Activated CD4-positive, alpha-beta T cell treated with anti-CD3 and anti-CD28 coated beads, Interleukin-2, amount 50 U/mL, for 4 hours (primary cell): Measurements from ENCODE around the gene PLCL1.
"Not testable (repeated sequence)": the region's sequence is repeated elsewhere in the genome, so short reads cannot be mapped to it uniquely, and the experiment has no call there.

Source experiments
- DNase-seq, 2 experiments: peaks; one replicate each; pipeline ENCODE4 v3.0.0-alpha.2; 2020

The PLCL1 gene

DNA sequence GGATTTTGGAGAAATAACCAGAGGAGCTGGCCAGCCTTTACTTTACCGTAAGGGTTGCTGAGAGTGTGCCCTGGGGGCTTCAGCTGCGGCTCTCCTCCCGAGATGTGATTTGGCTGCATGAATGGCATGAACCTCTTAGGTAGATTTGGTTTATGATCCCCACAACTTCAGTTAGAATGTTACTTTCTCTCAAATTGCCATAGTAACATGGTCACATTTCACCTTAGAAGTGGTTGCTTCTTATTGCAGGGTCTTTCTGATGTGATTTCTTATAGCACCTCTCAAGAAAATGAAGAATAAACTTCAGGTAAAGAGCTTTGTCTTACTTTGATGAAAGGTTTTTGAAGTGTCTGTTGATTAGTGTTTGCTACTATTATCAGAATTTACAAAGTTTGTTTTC lies 5.6 kb downstream of the PLCL1 start:
- DNase-seq = no peak

DNA sequence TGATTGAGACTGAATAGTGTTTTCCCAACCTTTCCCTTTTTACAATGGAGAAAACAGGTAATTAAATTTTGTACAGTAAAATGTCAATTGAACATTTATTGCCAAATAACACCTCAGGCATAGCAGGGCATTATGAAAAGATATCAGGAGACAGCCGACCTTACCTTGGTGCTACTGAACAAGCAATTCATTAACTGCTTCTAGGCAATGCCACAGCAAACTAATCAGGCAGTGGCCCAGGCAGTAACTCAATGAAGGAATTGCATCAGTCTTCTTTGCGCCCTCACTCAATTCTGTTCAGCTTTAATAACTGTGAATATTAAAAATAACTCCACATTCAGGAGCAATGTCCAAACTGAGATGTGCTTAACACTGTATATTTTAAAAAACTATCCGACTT lies 6.1 kb downstream of the PLCL1 start:
- DNase-seq = no peak

DNA sequence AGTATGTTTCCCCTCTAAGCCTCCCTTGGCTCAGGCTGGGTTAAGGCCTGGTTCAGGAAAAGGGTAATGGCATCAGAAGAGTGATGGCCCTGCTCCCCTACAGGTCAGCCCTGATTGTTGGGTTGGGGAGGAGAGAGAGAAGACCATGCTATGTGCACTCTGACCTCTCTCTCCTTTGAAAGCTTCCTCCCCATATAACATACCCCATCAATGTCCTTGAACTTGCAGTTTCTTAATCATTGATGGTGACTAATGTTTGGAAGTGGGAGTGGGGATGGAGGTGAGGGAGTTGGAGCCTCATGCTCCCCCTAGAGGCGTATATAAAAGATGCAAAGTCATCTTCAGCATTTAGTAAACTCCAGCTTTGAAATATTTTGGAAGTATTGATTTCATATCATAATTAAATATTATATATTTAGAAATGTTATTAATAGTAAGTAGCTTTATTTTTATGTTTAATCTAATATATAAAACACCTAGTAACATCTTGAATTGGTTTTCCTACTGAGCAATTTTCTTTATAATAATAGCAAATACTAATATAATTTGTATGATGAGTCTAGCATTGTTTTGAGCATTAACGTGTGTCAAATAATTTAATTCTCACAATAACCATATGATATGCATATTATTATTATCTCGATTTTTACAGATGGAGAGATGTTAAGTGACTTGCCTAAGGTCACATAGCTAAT lies 8.8 kb downstream of the PLCL1 start:
- no peak for DNase-seq

DNA sequence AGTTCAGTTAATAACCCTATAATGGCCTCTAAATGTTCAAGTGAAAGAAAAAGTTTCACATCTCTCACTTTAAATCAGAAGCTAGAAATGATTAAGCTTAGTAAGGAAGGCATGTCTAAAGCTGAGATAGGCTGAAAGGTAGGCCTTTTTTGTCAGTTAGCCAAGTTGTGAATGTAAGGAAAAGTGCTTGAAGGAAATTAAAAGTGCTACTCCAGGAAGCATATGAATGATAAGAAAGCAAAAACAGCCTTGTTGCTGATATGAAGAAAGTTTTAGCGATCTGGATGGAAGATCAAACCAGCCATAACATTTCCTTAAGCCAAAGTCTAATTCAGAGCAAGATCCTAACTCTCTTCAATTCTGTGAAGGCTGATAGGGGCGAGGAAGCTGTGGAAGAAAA lies 10.1 kb downstream of the PLCL1 start:
- DNase-seq = no peak

DNA sequence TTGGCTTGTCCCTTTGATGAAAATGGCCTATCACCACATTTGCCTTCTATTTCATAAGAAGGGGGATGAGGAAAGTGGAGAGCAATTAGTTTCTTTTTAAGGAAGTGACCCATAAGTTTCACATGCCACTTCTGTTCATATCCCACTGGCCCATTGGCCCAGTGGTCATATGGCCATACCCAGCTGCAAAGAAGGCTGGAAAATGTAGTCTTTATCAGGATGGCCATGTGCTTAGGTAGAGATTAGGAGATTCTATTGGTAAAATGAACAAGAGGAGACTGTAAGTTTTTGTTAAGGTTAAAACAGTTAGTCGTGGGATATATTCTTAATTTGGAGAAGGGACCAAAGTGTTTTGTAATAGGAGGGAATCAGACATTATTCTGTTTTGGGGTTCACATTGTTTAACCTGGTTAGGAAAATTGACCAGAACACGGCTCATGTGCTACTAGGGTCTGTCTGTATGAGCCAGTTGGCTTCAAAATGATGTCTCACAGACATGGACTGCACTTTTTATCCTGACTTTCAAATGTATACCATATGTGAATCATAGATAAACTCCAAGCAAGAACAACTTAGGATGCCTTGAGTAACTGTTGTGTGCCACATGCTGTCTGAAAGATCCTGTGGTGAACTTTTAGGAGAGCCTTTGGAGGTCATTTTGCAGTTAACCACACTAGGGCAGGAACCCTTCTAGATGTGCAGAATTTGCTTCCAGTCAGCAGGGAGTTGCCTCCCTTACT lies 17.3 kb downstream of the PLCL1 start:
- DNase-seq = no peak

DNA sequence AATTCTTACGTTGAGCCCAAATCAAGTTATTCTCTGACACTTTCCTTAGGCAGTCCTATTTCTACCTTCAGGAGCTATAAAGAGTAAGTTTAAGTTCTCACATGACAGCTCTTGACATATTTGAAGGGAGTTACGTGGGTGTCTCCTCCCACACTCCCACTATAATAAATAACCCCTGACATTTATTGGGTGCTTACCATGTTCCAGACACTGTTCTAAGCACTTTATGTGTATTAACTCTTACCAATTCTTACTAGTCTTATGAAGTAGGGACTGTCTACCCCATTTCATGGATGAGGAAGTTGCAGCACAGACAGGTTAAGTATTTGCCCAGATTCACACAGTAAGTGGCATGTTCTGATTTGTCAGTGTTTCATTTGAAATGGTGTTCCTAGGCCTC lies 17.9 kb downstream of the PLCL1 start:
- DNase-seq = no peak

DNA sequence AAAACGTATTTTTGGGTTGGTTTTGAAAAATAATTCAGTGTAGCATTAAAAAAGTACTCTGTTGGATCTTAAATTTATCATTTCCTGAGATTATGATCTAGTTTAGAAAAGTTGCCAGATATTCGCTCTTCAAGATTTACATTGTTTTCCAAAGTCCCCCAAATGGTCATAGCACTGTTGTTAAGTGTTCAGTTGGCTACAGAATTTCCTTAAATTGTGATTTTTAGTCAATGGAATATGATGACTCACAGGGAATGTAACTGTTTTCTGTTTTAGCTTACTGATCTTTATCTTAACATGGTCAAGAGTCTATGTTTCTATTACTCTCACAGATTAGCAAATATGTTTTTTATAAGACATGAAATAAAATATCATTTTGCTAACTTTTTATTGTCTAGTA lies 23.2 kb downstream of the PLCL1 start:
- no peak for DNase-seq

DNA sequence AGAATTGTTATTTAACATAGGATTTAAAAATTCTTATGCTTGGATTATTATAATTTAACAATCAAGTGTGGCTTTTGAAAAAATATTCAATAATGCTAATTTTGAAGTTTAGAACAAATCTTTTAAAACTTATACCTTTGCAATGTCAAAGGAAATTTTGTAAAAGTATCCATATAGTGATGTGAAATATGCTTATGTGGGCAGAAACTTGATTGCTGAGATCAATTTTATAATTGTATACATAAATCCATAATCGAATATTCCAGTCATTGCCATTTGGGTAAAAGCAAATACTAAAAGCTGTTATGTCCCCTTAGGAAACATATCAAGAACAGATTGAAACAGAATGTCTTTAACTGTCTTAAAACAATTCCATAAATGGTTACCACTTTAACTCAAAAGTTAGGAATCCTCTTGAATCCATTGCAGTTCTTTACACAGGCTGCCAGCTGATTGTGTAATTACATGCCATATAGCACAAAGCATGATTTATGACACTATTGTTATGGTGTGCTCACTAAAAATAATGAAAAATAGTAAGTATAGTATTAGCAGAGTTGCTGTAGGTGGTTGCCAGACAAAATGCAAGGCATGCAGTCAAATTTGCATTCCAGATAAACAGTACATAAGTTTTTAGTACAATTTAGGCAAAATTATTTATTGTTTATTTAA lies 24.2 kb downstream of the PLCL1 start:
- no peak for DNase-seq

DNA sequence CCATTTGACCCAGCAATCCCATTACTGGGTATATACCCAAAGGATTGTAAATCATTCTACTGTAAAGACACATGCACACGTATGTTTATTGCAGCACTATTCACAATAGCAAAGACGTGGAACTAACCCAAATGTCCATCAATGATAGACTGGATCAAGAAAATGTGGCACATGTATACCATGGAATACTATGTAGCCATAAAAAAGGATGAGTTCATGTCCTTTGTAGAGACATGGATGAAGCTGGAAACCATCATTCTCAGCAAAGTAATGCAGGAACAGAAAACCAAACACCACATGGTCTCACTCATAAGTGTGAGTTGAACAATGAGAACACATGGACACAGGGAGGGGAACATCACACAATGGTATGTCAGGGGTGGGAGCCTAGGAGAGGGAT lies 30.4 kb downstream of the PLCL1 start:
- not testable (repeated sequence) for DNase-seq

DNA sequence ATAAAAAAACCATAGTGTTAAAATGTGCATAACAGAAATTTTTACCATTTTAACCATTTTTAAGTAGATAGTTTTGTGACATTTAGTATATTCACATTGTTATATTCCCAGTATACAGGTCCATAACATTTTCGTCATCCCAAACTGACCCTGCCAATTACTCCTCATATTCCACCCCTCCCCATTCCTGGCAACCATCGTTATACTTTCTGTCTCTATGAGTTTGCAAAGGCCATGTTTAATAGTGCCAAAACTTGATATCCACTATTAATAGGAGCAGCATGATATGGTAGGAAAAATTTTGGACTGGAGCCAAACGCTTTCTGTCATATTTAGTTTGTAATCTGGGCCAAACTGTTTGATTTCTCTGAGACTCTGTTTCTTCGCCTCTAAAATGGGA lies 30.9 kb downstream of the PLCL1 start:
- no peak for DNase-seq

DNA sequence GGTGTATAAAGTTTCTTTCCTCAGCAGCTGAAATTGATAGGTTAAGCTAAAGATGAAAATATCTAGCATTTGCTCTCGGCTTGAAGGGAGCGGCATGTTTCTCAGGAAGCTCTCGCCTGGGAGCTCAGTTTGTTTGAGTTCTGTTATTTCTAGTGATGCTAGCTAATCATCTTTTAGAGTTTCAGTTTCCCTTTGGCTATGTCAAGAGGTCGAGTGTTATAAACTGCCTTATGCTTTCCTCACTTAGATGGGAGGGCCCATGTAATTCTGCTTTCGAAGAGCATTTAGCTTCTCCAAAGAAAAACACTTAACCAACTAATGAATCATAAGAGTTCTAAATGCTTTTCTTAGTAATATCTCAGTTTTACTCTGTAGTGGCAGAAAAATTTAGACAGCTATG lies 33.6 kb downstream of the PLCL1 start:
- DNase-seq = no peak

DNA sequence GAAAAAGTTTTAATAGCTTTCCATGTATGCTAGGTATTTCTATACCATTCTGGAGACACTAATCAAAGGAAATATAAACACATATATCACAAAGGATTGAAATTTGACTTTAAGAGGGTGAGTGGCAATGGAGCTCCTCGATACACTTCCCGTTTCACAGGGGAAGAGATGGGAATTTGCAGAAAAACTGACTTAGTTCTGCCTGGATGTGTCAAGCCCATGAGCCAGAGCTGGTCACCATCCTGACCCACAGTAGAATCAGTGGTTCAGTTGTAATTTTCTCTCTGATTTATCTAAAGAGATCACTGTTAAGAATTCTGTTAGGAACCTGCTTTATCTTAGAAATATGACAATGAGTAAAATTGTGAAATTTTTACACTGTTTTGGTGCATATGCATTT lies 34.2 kb downstream of the PLCL1 start:
- no peak for DNase-seq

DNA sequence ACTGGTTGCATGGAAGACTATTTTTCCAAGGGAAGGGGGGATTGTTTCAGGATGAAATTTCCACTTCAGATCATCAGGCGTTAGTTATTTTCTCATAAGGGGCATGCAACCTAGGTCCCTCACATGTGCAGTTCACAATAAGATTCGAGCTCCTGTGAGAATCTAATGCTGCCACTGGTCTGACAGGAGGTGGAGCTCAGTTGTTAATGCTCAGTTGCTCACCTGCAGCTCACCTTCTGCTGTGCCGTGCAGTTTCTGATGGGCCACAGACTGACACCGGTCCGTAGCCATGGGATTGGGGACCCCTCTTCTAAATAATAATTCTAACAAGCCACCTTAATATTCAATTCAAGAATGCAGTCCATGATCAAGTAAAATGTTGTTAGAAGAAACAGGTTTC lies 34.9 kb downstream of the PLCL1 start:
- no peak for DNase-seq

DNA sequence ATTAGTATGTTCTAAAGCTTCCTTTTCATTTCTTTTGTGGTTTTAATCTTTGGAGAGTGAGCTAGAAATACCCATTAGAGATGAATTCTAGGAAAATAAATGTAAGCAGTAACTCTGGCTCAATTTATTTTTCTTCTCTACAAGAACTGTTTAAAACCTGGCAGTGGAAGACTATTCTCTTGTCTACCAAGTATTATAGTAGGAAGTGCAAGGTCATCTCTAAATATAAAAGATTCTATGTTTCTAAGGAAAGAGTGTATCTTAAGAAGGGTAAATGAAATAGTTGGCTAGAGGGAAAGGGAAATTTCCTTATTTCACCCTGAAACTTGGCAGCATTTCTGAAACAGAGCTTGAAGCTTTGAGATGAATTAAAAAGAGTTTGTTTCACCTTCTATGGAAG lies 35.5 kb downstream of the PLCL1 start:
- no peak for DNase-seq

DNA sequence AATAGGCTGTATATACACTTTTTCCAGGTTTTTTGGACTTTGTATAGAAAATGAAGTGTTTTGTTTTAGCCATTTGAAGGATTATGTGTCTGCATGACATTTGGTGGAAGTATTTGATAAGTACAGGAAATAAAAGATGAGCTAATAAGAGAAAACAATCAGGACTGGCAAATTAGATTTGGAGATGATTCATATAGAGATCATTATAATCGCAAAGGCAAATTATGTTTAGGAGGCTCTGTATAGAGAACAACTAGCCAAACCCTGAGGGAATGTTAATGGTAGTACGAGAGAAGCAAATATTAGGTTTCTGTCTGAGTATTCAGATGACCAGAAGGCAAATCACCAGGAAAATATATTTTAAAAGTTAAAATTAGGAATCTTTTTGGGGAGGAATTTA lies 41.7 kb downstream of the PLCL1 start:
- DNase-seq = no peak

DNA sequence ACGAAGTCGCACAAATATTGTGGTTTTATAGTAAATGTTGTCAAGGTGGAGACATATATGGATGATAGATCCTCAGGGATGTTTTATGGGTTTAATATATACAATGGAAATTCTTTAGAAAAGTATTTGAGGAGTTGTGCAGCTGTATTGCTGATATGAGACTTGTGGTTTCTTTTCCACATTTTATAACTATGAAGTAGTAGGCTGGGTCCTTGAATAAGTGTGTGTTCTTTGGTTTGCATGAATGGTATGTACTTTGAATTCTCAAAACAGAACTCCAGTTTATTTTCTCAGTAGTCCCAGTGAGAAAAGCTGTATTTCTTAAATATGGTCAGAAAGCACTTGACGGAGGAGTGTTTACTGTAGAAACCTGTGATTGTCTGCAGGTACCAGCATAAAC lies 42.4 kb downstream of the PLCL1 start:
- no peak for DNase-seq

DNA sequence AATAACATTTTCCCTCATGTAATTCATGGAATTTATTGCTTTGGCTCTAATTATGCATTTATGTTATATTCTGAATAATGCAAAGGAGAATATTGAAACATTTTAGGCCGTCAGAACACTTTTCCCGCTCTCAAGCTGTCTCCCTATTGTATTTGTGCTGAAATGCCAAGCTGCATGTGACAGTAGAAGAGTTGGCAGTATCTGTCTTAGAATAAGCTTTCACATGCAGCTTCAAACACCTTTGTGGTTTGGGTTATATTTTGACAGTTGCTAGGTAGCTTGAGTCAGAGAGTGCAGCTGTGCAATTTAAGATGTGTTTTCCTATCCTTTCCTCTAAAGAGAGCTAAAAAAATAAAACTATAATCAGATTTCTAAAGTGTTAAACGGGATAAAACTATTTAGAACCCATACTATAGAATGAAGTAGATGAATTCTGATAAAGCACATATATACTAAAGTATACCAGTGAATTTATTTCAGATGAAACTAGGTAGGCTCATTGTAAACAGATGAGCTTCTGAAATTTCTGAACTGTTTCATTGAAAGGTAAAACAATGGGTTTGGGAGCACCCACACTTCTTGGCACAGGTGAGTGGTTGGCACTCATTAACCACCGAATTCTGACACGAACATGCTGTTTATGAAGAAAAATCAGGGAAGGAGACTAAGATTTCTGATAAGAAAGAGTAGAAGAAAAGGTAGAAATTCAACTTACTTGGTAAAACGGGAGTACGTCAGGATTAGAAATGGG lies 43.4 kb downstream of the PLCL1 start:
- no peak for DNase-seq

DNA sequence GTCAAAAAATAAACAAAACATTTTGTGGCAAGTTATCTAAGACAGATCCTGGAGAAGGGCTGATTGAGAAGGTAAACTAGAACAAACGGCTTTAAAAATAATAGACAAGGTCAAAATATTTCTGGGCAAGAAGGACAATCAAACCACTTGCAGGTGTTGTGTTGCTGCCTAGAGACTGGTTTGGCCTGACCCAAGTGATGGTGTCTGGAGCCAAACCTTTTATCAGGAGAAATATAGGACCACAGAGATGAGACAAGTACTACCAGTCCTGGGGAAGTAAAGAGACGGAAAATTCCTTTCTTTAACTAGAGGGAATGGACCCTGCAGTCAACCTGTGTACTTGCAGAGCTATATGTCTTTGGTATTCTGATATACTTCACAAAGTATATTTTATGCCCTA lies 44.2 kb downstream of the PLCL1 start:
- DNase-seq = no peak

DNA sequence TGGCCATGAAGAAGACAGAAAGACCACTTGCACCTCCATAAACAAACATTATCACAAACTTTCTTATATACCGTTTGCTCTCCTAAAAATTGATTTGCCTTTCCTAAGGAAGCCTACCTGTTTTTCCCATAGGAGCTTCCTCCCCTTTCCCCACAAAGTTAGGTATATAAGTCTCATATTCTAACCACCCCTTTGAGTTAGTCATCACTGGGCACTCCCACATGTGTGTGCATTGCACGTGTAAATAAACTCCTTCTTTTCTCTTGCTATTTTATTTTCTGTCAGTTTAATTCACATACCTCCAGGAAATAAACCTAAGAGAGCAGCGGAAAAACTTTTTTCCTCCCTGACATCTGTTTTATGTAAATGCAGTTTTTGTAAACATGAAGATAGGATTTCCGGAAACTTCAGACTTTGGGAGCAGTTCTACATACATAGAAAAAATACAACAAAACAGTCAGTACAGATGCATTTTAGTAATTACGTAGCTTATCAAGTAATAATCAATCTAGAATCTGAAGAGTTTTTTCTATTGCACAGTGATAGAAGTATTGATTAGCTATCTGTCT lies 46.6 kb downstream of the PLCL1 start:
- DNase-seq = no peak

DNA sequence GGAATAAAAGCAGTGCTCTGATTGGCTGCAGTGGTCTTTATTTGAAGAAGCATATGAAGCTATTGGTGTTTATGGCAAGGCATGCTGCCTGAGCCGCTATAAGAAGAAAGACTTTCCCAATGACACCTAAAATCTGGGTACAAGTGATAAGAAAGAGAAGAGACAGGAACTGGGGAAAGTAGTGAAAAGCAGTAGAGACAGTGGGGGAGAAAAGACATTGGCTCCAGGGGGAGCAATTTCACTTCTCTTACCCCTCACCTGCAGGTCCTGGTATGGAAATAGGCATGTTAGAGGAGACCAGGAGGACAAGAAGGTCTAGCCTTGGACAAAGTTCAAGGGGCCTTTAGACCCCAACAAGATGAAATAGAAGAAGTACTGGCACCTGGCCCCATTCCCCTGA lies 47.1 kb downstream of the PLCL1 start:
- DNase-seq = no peak

DNA sequence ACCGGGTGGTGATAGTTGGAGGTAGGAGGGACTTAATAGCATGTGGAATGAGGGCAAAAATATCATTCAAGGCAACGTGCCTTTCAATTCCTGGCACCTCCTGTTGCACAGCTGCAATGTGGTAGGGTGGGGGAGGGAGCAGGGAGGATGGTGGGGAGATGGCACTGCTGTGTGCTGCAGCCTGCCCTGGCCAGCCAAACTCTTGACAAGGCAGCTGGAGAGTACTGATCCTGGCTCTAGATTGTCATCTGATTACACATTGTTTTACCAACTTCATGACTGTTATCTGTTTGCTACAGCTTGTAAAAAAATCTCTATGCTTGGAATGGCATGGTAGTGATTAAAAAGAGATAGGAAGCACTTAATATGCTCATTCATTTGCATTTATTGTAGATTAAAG lies 47.7 kb downstream of the PLCL1 start:
- no peak for DNase-seq

DNA sequence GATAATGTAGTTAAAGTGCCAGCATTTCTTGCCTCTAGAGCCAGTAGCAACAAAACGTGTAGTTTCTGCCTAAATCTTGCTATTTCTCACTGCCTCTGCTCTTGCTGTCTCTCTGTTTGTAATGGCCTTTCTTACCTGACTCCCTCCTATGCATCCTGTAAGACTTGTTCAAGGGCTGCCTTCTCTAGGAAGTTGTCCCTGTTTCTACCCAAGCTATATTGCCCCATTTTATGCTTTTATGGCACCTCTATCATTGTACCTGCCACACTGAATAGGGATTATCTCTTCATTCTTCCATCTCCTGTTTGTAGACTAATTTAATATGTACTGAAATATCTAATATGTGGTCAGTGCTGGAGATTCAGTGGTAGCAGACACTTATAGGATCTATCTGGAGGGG lies 49.2 kb downstream of the PLCL1 start:
- no peak for DNase-seq

DNA sequence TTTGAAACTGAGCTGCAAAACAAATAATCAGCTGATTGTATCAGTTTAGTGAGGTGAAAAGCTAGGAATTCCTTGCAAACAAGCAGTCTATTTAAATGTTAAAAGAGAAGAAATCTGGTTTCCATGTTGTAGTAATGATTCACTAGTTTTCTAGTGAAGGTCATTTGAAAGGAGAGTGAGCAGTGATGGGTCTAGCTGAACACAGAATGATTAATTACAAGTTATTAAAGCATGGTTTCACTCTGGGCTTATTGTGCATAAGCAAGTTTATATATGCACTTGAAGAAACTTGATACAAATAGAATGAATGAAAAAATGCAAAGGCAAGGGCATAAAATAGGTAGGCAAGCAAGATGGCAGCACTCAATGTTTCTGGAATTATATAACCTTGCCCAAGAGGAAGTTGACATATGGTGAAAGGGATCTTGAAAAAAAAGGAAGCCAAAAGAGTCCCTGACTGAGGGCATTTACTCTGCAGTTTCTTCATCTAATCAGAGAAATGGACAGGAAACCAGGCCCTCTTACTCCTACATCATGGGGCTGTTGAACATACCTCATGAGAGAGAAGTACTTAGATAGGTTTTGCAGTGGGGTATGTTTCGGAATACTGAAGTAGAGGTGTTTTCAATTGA lies 53.2 kb downstream of the PLCL1 start:
- no peak for DNase-seq
